PFSK-1 (cell line): ENCODE results near the gene CTIF.

Experiments
- FOXP2 ChIP-seq: optimal IDR thresholded peaks from 2 replicates; pipeline ENCODE3; 2011; ENCODE audit warnings: borderline replicate concordance, control low read depth, inconsistent platforms; ENCODE audit not compliant: insufficient read depth; ENCODE audit errors: extremely low read length, extremely low read depth
- POLR2AphosphoS5 ChIP-seq: IDR thresholded peaks from 2 replicates; pipeline ENCODE4 v1.6.1; 2012; ENCODE audit warnings: low read depth, mild to moderate bottlenecking, control low read depth, low read length, moderate library complexity
- TAF1 ChIP-seq: IDR thresholded peaks from 2 replicates; pipeline ENCODE4 v1.6.1; 2012; ENCODE audit warnings: low read length, control low read depth, borderline replicate concordance; ENCODE audit not compliant: insufficient read depth

GRCh38 chr18:48771641-48772375 is 233.0 kb downstream of the CTIF start:
- TF ChIP-seq FOXP2: no peak
- no peak for TF ChIP-seq TAF1
- no peak for TF ChIP-seq POLR2AphosphoS5
